Liver (tissue), 9 donors: ENCODE measurements around the gene ST8SIA1. TPM values are rescaled to one million over a fixed set of nuclear protein-coding genes. Genes with fewer than 3 reads are reported as not detected.

ENCODE experiments used
- DNase-seq: peaks from one replicate; pipeline ENCODE4 v3.0.0-alpha.2; 2017; ENCODE audit warnings: low spot score
- H3K27ac ChIP-seq, 2 donors: one replicate each; pipeline ENCODE4 v1.7.0; 2013; ENCODE audit warnings: inconsistent platforms in 2 of 2, low read length in 2 of 2, control low read depth in 1 of 2, low read depth in 1 of 2, mild to moderate bottlenecking in 1 of 2
- H3K27me3 ChIP-seq, 4 donors: one replicate each; pipeline versions ENCODE4 v1.6.1 to v1.7.0; 2013; ENCODE audit warnings: low read length in 3 of 4, inconsistent platforms in 1 of 4, mild to moderate bottlenecking in 1 of 4, moderate library complexity in 1 of 4; ENCODE audit not compliant: control insufficient read depth in 4 of 4, insufficient read depth in 4 of 4
- H3K36me3 ChIP-seq, 4 donors: one replicate each; pipeline versions ENCODE4 v1.6.1 to v1.7.0; 2013; ENCODE audit warnings: low read length in 3 of 4, mild to moderate bottlenecking in 3 of 4, low read depth in 1 of 4, moderate library complexity in 1 of 4; ENCODE audit not compliant: control insufficient read depth in 4 of 4, insufficient read depth in 3 of 4
- H3K4me1 ChIP-seq, 4 donors: one replicate each; pipeline versions ENCODE4 v1.6.1 to v1.7.0; 2013; ENCODE audit warnings: low read length in 3 of 4, mild to moderate bottlenecking in 3 of 4, moderate library complexity in 1 of 4; ENCODE audit not compliant: control insufficient read depth in 4 of 4, insufficient read depth in 4 of 4
- H3K4me3 ChIP-seq, 3 donors: one replicate each; pipeline versions ENCODE4 v1.6.1 to v1.7.0; 2013; ENCODE audit warnings: low read length in 3 of 3, control low read depth in 1 of 3, low read depth in 1 of 3, mild to moderate bottlenecking in 1 of 3
- H3K9ac ChIP-seq, 2 donors: one replicate each; pipeline ENCODE4 v1.7.0; 2013; ENCODE audit warnings: low read length in 2 of 2, mild to moderate bottlenecking in 2 of 2, moderate library complexity in 2 of 2, control low read depth in 1 of 2, low read depth in 1 of 2
- H3K9me3 ChIP-seq, 4 donors: one replicate each; pipeline versions ENCODE4 v1.6.1 to v1.7.0; 2013; ENCODE audit warnings: low read length in 3 of 4; ENCODE audit not compliant: control insufficient read depth in 4 of 4
- EGR1 ChIP-seq, 2 donors: IDR thresholded peaks; 2 replicates each; pipeline ENCODE4 v1.6.1; 2016 to 2018; ENCODE audit warnings: antibody characterized with exemption in 2 of 2, low read depth in 2 of 2
- FOXA1 ChIP-seq: IDR thresholded peaks from 2 replicates; pipeline ENCODE4 v1.6.1; 2016; ENCODE audit warnings: antibody characterized with exemption
- FOXA2 ChIP-seq: IDR thresholded peaks from 2 replicates; pipeline ENCODE4 v1.6.1; 2016; ENCODE audit warnings: antibody characterized with exemption
- HNF4A ChIP-seq, 2 donors: conservative IDR thresholded peaks; 2 replicates each; pipeline ENCODE4 v1.6.1; 2016; ENCODE audit warnings: antibody characterized with exemption in 2 of 2, mild to moderate bottlenecking in 2 of 2
- HNF4G ChIP-seq: IDR thresholded peaks from 2 replicates; pipeline ENCODE4 v1.6.1; 2016; ENCODE audit warnings: antibody characterized with exemption
- JUND ChIP-seq, 2 donors: IDR thresholded peaks; 2 replicates each; pipeline ENCODE4 v1.6.1; 2016; ENCODE audit warnings: antibody characterized with exemption in 2 of 2
- MAX ChIP-seq: IDR thresholded peaks from 2 replicates; pipeline ENCODE4 v1.6.1; 2016; ENCODE audit warnings: antibody characterized with exemption
- RAD21 ChIP-seq, 2 donors: IDR thresholded peaks; 2 replicates each; pipeline ENCODE4 v1.6.1; 2016; ENCODE audit warnings: antibody characterized with exemption in 2 of 2, mild to moderate bottlenecking in 2 of 2
- REST ChIP-seq: IDR thresholded peaks from 2 replicates; pipeline ENCODE4 v1.6.1; 2016; ENCODE audit warnings: antibody characterized with exemption, mild to moderate bottlenecking
- RXRA ChIP-seq, 2 donors: IDR thresholded peaks; 2 replicates each; pipeline ENCODE4 v1.6.1; 2017 to 2018; ENCODE audit warnings: antibody characterized with exemption in 2 of 2, mild to moderate bottlenecking in 1 of 2
- SP1 ChIP-seq: IDR thresholded peaks from 2 replicates; pipeline ENCODE4 v1.6.1; 2018; ENCODE audit warnings: antibody characterized with exemption, mild to moderate bottlenecking
- TAF1 ChIP-seq: conservative IDR thresholded peaks from 2 replicates; pipeline ENCODE4 v1.6.1; 2016; ENCODE audit warnings: antibody characterized with exemption, mild to moderate bottlenecking
- YY1 ChIP-seq: IDR thresholded peaks from 2 replicates; pipeline ENCODE4 v1.6.1; 2016; ENCODE audit warnings: antibody characterized with exemption, mild to moderate bottlenecking
- ZBTB33 ChIP-seq: IDR thresholded peaks from 2 replicates; pipeline ENCODE4 v1.6.1; 2016; ENCODE audit warnings: antibody characterized with exemption
- WGBS: extraction: QIAGEN DNeasy Blood & Tissue Kit; methylation state at CpG from one replicate; pipeline ENCODE4 v1.1.7; 2013; 5-methylcytosine and 5-hydroxymethylcytosine counted together
- polyA plus RNA-seq, 2 donors: library from polyadenylated mRNA; stranded (reverse) in 1 of 2; unstranded in 1 of 2; fragments of 200-250 nt in 1 of 2; fragments of >200 nt in 1 of 2; fragmentation: Nextera tagmentation in 1 of 2; extraction: Ambion mirVana in 1 of 2; gene quantifications; one replicate each; pipeline versions ENCODE4 v1.2.1 to v1.2.3, GENCODE V29; 2013 to 2015
- total RNA-seq, 2 donors: library from RNA; depleted of rRNA; stranded (reverse); fragments of >200 nt; gene quantifications; one replicate each; pipeline ENCODE4 v1.2.3, GENCODE V29; 2014
- donor health status: healthy.
- donor health status: healthy.
- donor health status: healthy.
- donor health status: healthy.
- donor health status: healthy.

Gene ST8SIA1
- total and polyA plus RNA-seq, 4 donors = 0.02 to 1.0 (median 0.17) TPM; not detected in 1

- Histone ChIP-seq H3K27ac (no peak overlapping the region), H3K9me3 (no peaks in the 10 kb centered on the region), H3K4me3 (no peak overlapping the region), H3K4me1 (peaks cover 2 to 20% (median 10%) of the 10 kb centered on the region in 4 donors), H3K27me3 (peaks cover 0 to 9% (median 3%) of the 10 kb centered on the region in 4 donors), H3K36me3 (no peaks in the 10 kb centered on the region), H3K9ac (no peak overlapping the region)
- DNase-seq = no peak
- TF ChIP-seq FOXA1 (no peak), HNF4A (conservative IDR thresholded peaks at IDR 0.05) (no peak), SP1 (no peak), REST (no peak), TAF1 (no peak), RAD21 (IDR thresholded peaks at IDR 0.05) (no peak), YY1 (no peak), HNF4G (no peak), FOXA2 (no peak), JUND (IDR thresholded peaks at IDR 0.05) (no peak), ZBTB33 (no peak), MAX (no peak), EGR1 (IDR thresholded peaks at IDR 0.05; ENCODE audit: low read depth in 2 of 2) (no peak), RXRA (IDR thresholded peaks at IDR 0.05) (no peak)
Measured at GRCh38 chr12:22332202-22332601, 2.3 kb downstream of the ST8SIA1 start.

GRCh38 chr12:22329621-22330020 is 4.9 kb downstream of the ST8SIA1 start:
- Histone ChIP-seq H3K4me3 (no peak overlapping the region), H3K9ac (no peak overlapping the region), H3K27ac (no peak overlapping the region), H3K9me3 (no peaks in the 10 kb centered on the region), H3K36me3 (no peaks in the 10 kb centered on the region), H3K27me3 (peaks cover 0 to 11% (median 3%) of the 10 kb centered on the region in 4 donors), H3K4me1 (peaks cover 2 to 10% (median 5%) of the 10 kb centered on the region in 4 donors)
- WGBS = 71% methylated on average over 4 of the region's 4 CpGs
- no peak for TF ChIP-seq SP1
- DNase-seq = no peak

GRCh38 chr12:22325218-22325617 is 9.3 kb downstream of the ST8SIA1 start:
- no peaks in the 10 kb centered on the region for H3K4me1 ChIP-seq
- no peak for DNase-seq
- H3K27me3 ChIP-seq = peaks cover 0 to 9% (median 0%) of the 10 kb centered on the region in 4 donors
- no peak overlapping the region for H3K4me3 ChIP-seq
- no peak for TF ChIP-seq FOXA2
- no peaks in the 10 kb centered on the region for H3K36me3 ChIP-seq
- no peak overlapping the region for H3K9ac ChIP-seq
- H3K9me3 ChIP-seq = no peaks in the 10 kb centered on the region
- WGBS = 76% methylated on average over 4 of the region's 4 CpGs
- H3K27ac ChIP-seq = no peak overlapping the region
